GM23338 (cell line): ENCODE results near the gene TIAM1. TPM values are rescaled to one million over a fixed set of nuclear protein-coding genes. Genes with fewer than 3 reads are reported as not detected.

Experiments used
- ATAC-seq: fragments of 200-7000 bp; cut with Tn5 transposase; 3 replicates; pipeline ENCODE4 v1.9.1; 2020
- DNase-seq: peaks from one replicate; pipeline ENCODE4 v3.0.0-alpha.2; 2015; ENCODE audit warnings: low spot score
- H2AFZ ChIP-seq: fragments of 200-600 bp; sonication (generic); 2 replicates; pipeline ENCODE4 v1.8.0; 2016; ENCODE audit warnings: antibody characterized with exemption, mild to moderate bottlenecking, moderate library complexity
- H3F3A ChIP-seq: fragments of 200-600 bp; sonication (generic); replicated peaks from 2 replicates; pipeline ENCODE4 v1.8.0; 2017; ENCODE audit warnings: antibody characterized with exemption, mixed run types, low read depth
- H3K27ac ChIP-seq: fragments of 200-600 bp; sonication (generic); 2 replicates; pipeline ENCODE4 v1.6.1; 2016; ENCODE audit warnings: low read depth
- H3K27me3 ChIP-seq: fragments of 200-600 bp; sonication (generic); 2 replicates; pipeline ENCODE4 v1.8.0; 2016; ENCODE audit warnings: mild to moderate bottlenecking, mixed run types, moderate library complexity; ENCODE audit not compliant: insufficient read depth
- H3K36me3 ChIP-seq: fragments of 200-600 bp; sonication (generic); 2 replicates; pipeline ENCODE4 v1.8.0; 2016; ENCODE audit warnings: mild to moderate bottlenecking; ENCODE audit not compliant: insufficient read depth
- H3K4me1 ChIP-seq: fragments of 200-600 bp; sonication (generic); 2 replicates; pipeline ENCODE4 v1.8.0; 2016; ENCODE audit warnings: mild to moderate bottlenecking, moderate library complexity; ENCODE audit not compliant: insufficient read depth
- H3K4me2 ChIP-seq: fragments of 200-600 bp; sonication (generic); 2 replicates; pipeline ENCODE4 v1.7.1; 2017; ENCODE audit warnings: mixed run types
- H3K4me3 ChIP-seq: fragments of 200-600 bp; sonication (generic); 2 replicates; pipeline ENCODE4 v1.6.1; 2016; ENCODE audit warnings: mixed run types
- H3K79me2 ChIP-seq: fragments of 200-600 bp; sonication (generic); replicated peaks from 2 replicates; pipeline ENCODE4 v1.8.0; 2017; ENCODE audit warnings: mild to moderate bottlenecking; ENCODE audit not compliant: insufficient read depth
- H3K9me2 ChIP-seq: fragments of 200-600 bp; sonication (generic); 2 replicates; pipeline ENCODE4 v1.8.0; 2017; ENCODE audit not compliant: insufficient read depth
- H4K20me1 ChIP-seq: fragments of 200-600 bp; sonication (generic); replicated peaks from 2 replicates; pipeline ENCODE4 v1.8.0; 2017; ENCODE audit warnings: mild to moderate bottlenecking; ENCODE audit not compliant: insufficient read depth
- H3K27ac Mint-ChIP-seq: 2 replicates; pipeline ENCODE4 v1.8.0; 2020; ENCODE audit warnings: inconsistent platforms, mild to moderate bottlenecking, moderate library complexity, mixed read lengths
- H3K27me3 Mint-ChIP-seq: 3 replicates; pipeline ENCODE4 v1.8.0; 2022; ENCODE audit warnings: low read depth, mild to moderate bottlenecking, moderate library complexity, mixed read lengths, inconsistent platforms; ENCODE audit not compliant: insufficient read depth, poor library complexity
- H3K36me3 Mint-ChIP-seq: 3 replicates; pipeline ENCODE4 v1.8.0; 2021; ENCODE audit warnings: low read depth, mild to moderate bottlenecking, inconsistent platforms, moderate library complexity, mixed read lengths
- H3K4me1 Mint-ChIP-seq: 3 replicates; pipeline ENCODE4 v1.8.0; 2020; ENCODE audit warnings: mild to moderate bottlenecking, inconsistent platforms, mixed read lengths
- H3K4me3 Mint-ChIP-seq: 3 replicates; pipeline ENCODE4 v1.8.0; 2021; ENCODE audit warnings: moderate library complexity, mild to moderate bottlenecking, inconsistent platforms, mixed read lengths
- H3K9me3 Mint-ChIP-seq: 3 replicates; pipeline ENCODE4 v1.8.0; 2020; ENCODE audit warnings: moderate library complexity, mild to moderate bottlenecking, inconsistent platforms, mixed read lengths
- CREB1 ChIP-seq: fragments of 250-450 bp; sonication (Bioruptor Pico); IDR thresholded peaks from 2 replicates; pipeline ENCODE4 v1.5.0; 2020; ENCODE audit warnings: low read depth, mild to moderate bottlenecking, moderate library complexity
- CTCF ChIP-seq, 2 experiments: fragments of 200-600 bp in 1 of 2; sonication (generic) in 1 of 2; conservative IDR thresholded peaks; 2 replicates each; pipeline versions ENCODE4 v1.5.1 to v1.6.1; 2016 to 2017; ENCODE audit warnings: antibody characterized with exemption in 2 of 2, low read depth in 2 of 2, mild to moderate bottlenecking in 2 of 2, moderate library complexity in 1 of 2
- ETS1 ChIP-seq: IDR thresholded peaks from 2 replicates; pipeline ENCODE4 v1.6.1; 2016; ENCODE audit warnings: antibody characterized with exemption
- EZH2phosphoT487 ChIP-seq: fragments of 200-600 bp; sonication (generic); IDR thresholded peaks from one replicate; pipeline ENCODE4 v1.8.1; 2018; ENCODE audit warnings: antibody characterized with exemption; ENCODE audit not compliant: unreplicated experiment
- JUNB ChIP-seq: IDR thresholded peaks from one replicate; pipeline ENCODE4 v1.6.1; 2016; ENCODE audit warnings: antibody characterized with exemption; ENCODE audit not compliant: unreplicated experiment
- NANOG ChIP-seq: IDR thresholded peaks from 2 replicates; pipeline ENCODE4 v1.6.1; 2016; ENCODE audit warnings: antibody characterized with exemption, borderline replicate concordance
- POLR2AphosphoS5 ChIP-seq: IDR thresholded peaks from 2 replicates; pipeline ENCODE4 v1.6.1; 2016; ENCODE audit warnings: antibody characterized with exemption, low read depth
- polyA plus RNA-seq: library from polyadenylated mRNA; unstranded; fragments of >200 nt; fragmentation: Nextera tagmentation; extraction: Ambion mirVana; gene quantifications from 2 replicates; pipeline ENCODE4 v1.2.1, GENCODE V29; 2016
- total RNA-seq: library from RNA; depleted of rRNA; stranded (reverse); fragments of >200 nt; shearing (Covaris generic); gene quantifications from 2 replicates; pipeline ENCODE4 v1.2.3, GENCODE V29; 2014
- TF ChIP-seq, protein P1 (sequence below): fragments of 250-450 bp; sonication (Bioruptor Pico); IDR thresholded peaks from 2 replicates; pipeline ENCODE4 v1.5.0; 2020; ENCODE audit warnings: mild to moderate bottlenecking, moderate library complexity

The TIAM1 gene
- total and polyA plus RNA-seq, 2 experiments from 2014 or later: 18.5 to 20.0 TPM

DNA sequence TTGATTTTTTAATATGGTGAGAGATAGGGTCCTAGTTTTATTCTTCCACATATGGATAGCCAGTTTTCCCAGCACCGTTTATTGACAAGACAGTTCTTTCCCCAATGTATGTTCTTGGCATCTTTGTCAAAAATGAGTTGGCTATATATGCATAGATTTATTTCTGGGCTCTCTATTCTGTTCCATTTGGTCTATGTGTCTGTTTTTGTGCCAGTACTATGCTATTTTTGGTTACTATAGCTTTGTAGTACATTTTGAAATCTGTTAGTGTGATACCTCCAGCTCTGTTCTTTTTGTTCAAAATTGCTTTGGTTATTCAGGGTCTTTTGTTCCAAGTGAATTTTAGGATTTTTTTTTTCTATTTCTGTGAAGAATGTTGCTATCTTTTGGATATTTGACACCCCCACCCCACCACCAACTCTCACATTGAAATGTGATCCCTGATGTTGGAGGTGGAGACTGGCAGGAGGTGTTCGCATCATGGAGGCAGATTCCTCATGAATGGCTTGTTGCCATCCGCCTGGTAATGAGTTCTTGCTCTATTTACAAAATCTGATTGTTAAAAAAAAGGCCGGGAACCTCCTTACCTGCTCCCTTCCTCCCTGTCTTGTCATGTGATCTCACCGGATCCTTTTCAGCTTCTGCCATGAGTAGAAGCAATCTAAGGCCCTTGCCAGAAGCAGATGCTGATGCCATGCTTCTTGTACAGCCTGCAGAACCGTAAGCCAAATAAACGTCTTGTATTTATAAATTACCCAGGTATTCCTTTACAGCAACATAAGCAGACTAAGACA is 251.0 kb downstream of the TIAM1 start (continued):
- TF ChIP-seq JUNB (no peak), ETS1 (no peak), CTCF (conservative IDR thresholded peaks at IDR 0.05; ENCODE audit: low read depth in 2 of 2) (no peak)

GRCh38 chr21:31090376-31090775 is 253.7 kb downstream of the TIAM1 start:
- H3K9me3 Mint-ChIP-seq: peaks cover 6% of the 10 kb centered on the region; the same call in 2 of the 3 replicates
- no peaks in the 10 kb centered on the region for H3K36me3 ChIP-seq
- TF ChIP-seq POLR2AphosphoS5 (no peak), CREB1 (CRISPR knock-in tag) (no peak), JUNB (no peak), NANOG (no peak), ETS1 (no peak), CTCF (conservative IDR thresholded peaks at IDR 0.05; ENCODE audit: low read depth in 2 of 2) (no peak), EZH2phosphoT487 (no peak)
- TF ChIP-seq, protein P1, sequence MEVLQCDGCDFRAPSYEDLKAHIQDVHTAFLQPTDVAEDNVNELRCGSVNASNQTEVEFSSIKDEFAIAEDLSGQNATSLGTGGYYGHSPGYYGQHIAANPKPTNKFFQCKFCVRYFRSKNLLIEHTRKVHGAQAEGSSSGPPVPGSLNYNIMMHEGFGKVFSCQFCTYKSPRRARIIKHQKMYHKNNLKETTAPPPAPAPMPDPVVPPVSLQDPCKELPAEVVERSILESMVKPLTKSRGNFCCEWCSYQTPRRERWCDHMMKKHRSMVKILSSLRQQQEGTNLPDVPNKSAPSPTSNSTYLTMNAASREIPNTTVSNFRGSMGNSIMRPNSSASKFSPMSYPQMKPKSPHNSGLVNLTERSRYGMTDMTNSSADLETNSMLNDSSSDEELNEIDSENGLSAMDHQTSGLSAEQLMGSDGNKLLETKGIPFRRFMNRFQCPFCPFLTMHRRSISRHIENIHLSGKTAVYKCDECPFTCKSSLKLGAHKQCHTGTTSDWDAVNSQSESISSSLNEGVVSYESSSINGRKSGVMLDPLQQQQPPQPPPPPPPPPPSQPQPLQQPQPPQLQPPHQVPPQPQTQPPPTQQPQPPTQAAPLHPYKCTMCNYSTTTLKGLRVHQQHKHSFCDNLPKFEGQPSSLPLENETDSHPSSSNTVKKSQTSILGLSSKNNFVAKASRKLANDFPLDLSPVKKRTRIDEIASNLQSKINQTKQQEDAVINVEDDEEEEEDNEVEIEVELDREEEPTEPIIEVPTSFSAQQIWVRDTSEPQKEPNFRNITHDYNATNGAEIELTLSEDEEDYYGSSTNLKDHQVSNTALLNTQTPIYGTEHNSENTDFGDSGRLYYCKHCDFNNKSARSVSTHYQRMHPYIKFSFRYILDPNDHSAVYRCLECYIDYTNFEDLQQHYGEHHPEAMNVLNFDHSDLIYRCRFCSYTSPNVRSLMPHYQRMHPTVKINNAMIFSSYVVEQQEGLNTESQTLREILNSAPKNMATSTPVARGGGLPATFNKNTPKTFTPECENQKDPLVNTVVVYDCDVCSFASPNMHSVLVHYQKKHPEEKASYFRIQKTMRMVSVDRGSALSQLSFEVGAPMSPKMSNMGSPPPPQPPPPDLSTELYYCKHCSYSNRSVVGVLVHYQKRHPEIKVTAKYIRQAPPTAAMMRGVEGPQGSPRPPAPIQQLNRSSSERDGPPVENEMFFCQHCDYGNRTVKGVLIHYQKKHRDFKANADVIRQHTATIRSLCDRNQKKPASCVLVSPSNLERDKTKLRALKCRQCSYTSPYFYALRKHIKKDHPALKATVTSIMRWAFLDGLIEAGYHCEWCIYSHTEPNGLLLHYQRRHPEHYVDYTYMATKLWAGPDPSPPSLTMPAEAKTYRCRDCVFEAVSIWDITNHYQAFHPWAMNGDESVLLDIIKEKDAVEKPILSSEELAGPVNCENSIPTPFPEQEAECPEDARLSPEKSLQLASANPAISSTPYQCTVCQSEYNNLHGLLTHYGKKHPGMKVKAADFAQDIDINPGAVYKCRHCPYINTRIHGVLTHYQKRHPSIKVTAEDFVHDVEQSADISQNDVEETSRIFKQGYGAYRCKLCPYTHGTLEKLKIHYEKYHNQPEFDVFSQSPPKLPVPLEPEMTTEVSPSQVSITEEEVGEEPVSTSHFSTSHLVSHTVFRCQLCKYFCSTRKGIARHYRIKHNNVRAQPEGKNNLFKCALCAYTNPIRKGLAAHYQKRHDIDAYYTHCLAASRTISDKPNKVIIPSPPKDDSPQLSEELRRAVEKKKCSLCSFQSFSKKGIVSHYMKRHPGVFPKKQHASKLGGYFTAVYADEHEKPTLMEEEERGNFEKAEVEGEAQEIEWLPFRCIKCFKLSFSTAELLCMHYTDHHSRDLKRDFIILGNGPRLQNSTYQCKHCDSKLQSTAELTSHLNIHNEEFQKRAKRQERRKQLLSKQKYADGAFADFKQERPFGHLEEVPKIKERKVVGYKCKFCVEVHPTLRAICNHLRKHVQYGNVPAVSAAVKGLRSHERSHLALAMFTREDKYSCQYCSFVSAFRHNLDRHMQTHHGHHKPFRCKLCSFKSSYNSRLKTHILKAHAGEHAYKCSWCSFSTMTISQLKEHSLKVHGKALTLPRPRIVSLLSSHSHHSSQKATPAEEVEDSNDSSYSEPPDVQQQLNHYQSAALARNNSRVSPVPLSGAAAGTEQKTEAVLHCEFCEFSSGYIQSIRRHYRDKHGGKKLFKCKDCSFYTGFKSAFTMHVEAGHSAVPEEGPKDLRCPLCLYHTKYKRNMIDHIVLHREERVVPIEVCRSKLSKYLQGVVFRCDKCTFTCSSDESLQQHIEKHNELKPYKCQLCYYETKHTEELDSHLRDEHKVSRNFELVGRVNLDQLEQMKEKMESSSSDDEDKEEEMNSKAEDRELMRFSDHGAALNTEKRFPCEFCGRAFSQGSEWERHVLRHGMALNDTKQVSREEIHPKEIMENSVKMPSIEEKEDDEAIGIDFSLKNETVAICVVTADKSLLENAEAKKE: no peak

More at GRCh38 chr21:31090376-31090775, 253.7 kb downstream of the TIAM1 start:
- no peaks in the 10 kb centered on the region for H3K4me1 Mint-ChIP-seq
- Histone ChIP-seq H3K4me2 (no peak overlapping the region), H3K4me3 (no peak overlapping the region), H3K4me1 (no peaks in the 10 kb centered on the region), H2AFZ (no peak overlapping the region), H3F3A (no peaks in the 10 kb centered on the region), H3K9me2 (peaks cover 6% of the 10 kb centered on the region), H4K20me1 (no peaks in the 10 kb centered on the region), H3K27me3 (no peaks in the 10 kb centered on the region), H3K27ac (no peak overlapping the region), H3K79me2 (no peaks in the 10 kb centered on the region)
- H3K36me3 Mint-ChIP-seq: no peaks in the 10 kb centered on the region
- no peak overlapping the region for H3K4me3 Mint-ChIP-seq
- H3K27me3 Mint-ChIP-seq: peaks cover 2% of the 10 kb centered on the region
- DNase-seq (no peak), ATAC-seq (no peak)
- no peak overlapping the region for H3K27ac Mint-ChIP-seq
